ENCODE results near the gene ABLIM2. TPM values are rescaled to one million over a fixed set of nuclear protein-coding genes. Genes with fewer than 3 reads are reported as not detected.

Gene ABLIM2
- polyA plus RNA-seq, 1 donor from 2014 or later: 14.9 TPM

DNA sequence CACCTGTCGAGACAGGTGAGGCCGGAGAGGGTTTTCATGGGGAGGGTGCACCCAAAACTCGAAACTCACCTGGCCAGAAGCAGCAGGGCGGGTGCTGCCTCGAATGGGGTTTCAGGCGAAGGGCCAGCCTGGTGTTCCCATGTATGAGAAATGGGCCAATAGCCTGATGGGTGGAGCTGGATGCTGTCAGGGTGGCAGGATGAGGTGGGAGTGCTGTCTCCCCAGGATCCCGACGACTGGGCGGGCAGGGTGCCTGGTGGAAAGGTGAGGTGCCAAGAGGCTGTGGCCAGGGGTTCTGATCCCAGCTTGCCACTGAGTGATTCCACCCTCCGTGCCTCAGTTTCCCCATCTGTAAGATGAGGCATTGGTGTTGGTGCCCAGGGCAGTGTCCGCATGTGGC, 23.7 kb upstream of the ABLIM2 start:
- no peaks in the 10 kb centered on the region for H3K9me3 ChIP-seq (ENCODE audit: low read length)
- no peaks in the 10 kb centered on the region for H3K79me2 ChIP-seq (replicated peaks; ENCODE audit: insufficient read depth, low read length)
- H2AFZ ChIP-seq (ENCODE audit: low read depth, low read length): no peak overlapping the region
- H3F3A ChIP-seq (ENCODE audit: insufficient read depth, low read length, poor library complexity, severe bottlenecking): no peaks in the 10 kb centered on the region
- H3K4me2 ChIP-seq (ENCODE audit: low read length): no peak overlapping the region
- TF ChIP-seq EZH2 (IDR thresholded peaks at IDR 0.05; ENCODE audit: borderline replicate concordance, insufficient read depth, low read length, poor library complexity, severe bottlenecking) (no peak), SMC3 (conservative IDR thresholded peaks at IDR 0.05; ENCODE audit: poor library complexity) (no peak)
- no peaks in the 10 kb centered on the region for H3K36me3 ChIP-seq (ENCODE audit: insufficient read depth, low read length)
- no peak overlapping the region for H3K4me3 ChIP-seq (ENCODE audit: low read length)
- H3K27me3 ChIP-seq (ENCODE audit: insufficient read depth, low read depth, low read length): no peaks in the 10 kb centered on the region
- H3K9me2 ChIP-seq (ENCODE audit: insufficient read depth, low read length): no peaks in the 10 kb centered on the region
- H4K20me1 ChIP-seq (ENCODE audit: insufficient read depth): no peaks in the 10 kb centered on the region
- no peak overlapping the region for H3K9ac ChIP-seq (ENCODE audit: low read length)
- no peak overlapping the region for H3K27ac ChIP-seq (ENCODE audit: low read length)

DNA sequence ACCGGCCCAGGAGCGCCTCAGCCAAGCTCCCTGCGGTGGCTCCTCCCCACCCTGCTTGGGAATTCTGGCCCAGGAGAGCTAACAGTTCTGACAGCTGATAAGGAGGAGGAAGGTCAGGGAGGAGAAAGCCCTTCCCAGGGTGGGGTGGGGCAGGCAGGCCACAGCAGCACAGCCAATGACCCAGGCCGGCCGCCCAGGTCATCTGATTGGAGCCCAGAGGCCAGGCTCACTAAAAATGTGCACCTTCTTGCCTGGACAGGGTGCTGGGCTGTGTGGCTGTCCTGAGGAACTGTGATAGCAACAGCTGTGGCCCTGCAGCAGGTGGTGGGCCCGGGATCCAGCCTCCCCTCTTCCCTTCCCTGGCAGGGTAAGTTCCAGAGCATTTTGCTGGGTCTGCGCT, 23.2 kb upstream of the ABLIM2 start:
- H3F3A ChIP-seq (ENCODE audit: insufficient read depth, low read length, poor library complexity, severe bottlenecking): no peaks in the 10 kb centered on the region
- no peaks in the 10 kb centered on the region for H3K9me2 ChIP-seq (ENCODE audit: insufficient read depth, low read length)
- H3K9me3 ChIP-seq (ENCODE audit: low read length): no peaks in the 10 kb centered on the region
- H3K4me2 ChIP-seq (ENCODE audit: low read length): no peak overlapping the region
- TF ChIP-seq EP300 (conservative IDR thresholded peaks at IDR 0.05; ENCODE audit: poor library complexity, severe bottlenecking) (no peak), TAF1 (IDR thresholded peaks at IDR 0.05; ENCODE audit: low read depth) (no peak), MXI1 (conservative IDR thresholded peaks at IDR 0.05; ENCODE audit: poor library complexity, severe bottlenecking) (no peak), SMC3 (conservative IDR thresholded peaks at IDR 0.05; ENCODE audit: poor library complexity) (no peak), EZH2 (IDR thresholded peaks at IDR 0.05; ENCODE audit: borderline replicate concordance, insufficient read depth, low read length, poor library complexity, severe bottlenecking) (no peak)
- TF ChIP-seq, protein P1, sequence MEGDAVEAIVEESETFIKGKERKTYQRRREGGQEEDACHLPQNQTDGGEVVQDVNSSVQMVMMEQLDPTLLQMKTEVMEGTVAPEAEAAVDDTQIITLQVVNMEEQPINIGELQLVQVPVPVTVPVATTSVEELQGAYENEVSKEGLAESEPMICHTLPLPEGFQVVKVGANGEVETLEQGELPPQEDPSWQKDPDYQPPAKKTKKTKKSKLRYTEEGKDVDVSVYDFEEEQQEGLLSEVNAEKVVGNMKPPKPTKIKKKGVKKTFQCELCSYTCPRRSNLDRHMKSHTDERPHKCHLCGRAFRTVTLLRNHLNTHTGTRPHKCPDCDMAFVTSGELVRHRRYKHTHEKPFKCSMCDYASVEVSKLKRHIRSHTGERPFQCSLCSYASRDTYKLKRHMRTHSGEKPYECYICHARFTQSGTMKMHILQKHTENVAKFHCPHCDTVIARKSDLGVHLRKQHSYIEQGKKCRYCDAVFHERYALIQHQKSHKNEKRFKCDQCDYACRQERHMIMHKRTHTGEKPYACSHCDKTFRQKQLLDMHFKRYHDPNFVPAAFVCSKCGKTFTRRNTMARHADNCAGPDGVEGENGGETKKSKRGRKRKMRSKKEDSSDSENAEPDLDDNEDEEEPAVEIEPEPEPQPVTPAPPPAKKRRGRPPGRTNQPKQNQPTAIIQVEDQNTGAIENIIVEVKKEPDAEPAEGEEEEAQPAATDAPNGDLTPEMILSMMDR (IDR thresholded peaks at IDR 0.05; ENCODE audit: poor library complexity, severe bottlenecking): no peak
- H4K20me1 ChIP-seq (ENCODE audit: insufficient read depth): no peaks in the 10 kb centered on the region
- H3K79me2 ChIP-seq (replicated peaks; ENCODE audit: insufficient read depth, low read length): no peaks in the 10 kb centered on the region
- H3K4me3 ChIP-seq (ENCODE audit: low read length): no peak overlapping the region
- H2AFZ ChIP-seq (ENCODE audit: low read depth, low read length): no peak overlapping the region
- no peaks in the 10 kb centered on the region for H3K27me3 ChIP-seq (ENCODE audit: insufficient read depth, low read depth, low read length)
- no peak overlapping the region for H3K9ac ChIP-seq (ENCODE audit: low read length)
- H3K27ac ChIP-seq (ENCODE audit: low read length): no peak overlapping the region
- no peaks in the 10 kb centered on the region for H3K36me3 ChIP-seq (ENCODE audit: insufficient read depth, low read length)

DNA sequence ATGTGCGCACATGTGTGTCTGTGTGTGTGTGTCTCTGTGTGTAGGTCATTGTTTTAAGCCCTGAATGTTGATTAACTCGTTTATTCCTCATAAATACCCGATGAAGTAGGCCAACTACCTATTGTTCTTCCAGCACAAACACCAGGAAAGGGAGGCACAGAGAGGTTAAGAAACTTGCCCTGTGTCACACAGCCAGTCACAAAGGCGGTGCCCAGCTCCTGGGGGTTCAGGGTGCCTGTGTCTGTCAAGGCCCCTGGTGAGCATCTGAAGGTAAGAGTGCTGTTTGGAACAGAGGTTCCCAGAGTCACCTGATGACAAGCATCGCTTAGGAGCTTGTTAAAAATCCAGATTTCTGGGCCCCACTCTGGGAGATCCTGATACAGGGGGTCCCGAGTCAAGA, 22.5 kb upstream of the ABLIM2 start:
- H3K9me2 ChIP-seq (ENCODE audit: insufficient read depth, low read length): no peaks in the 10 kb centered on the region
- no peaks in the 10 kb centered on the region for H3F3A ChIP-seq (ENCODE audit: insufficient read depth, low read length, poor library complexity, severe bottlenecking)
- no peak overlapping the region for H2AFZ ChIP-seq (ENCODE audit: low read depth, low read length)
- no peak overlapping the region for H3K9ac ChIP-seq (ENCODE audit: low read length)
- no peak overlapping the region for H3K27ac ChIP-seq (ENCODE audit: low read length)
- no peaks in the 10 kb centered on the region for H3K36me3 ChIP-seq (ENCODE audit: insufficient read depth, low read length)
- H3K79me2 ChIP-seq (replicated peaks; ENCODE audit: insufficient read depth, low read length): no peaks in the 10 kb centered on the region
- no peak overlapping the region for H3K4me2 ChIP-seq (ENCODE audit: low read length)
- H4K20me1 ChIP-seq (ENCODE audit: insufficient read depth): no peaks in the 10 kb centered on the region
- no peak for TF ChIP-seq POLR2AphosphoS5 (IDR thresholded peaks at IDR 0.05)
- TF ChIP-seq RAD21 (conservative IDR thresholded peaks at IDR 0.05): no peak
- no peak for TF ChIP-seq EP300 (conservative IDR thresholded peaks at IDR 0.05; ENCODE audit: poor library complexity, severe bottlenecking)
- no peak for TF ChIP-seq EZH2 (IDR thresholded peaks at IDR 0.05; ENCODE audit: borderline replicate concordance, insufficient read depth, low read length, poor library complexity, severe bottlenecking)
- TF ChIP-seq, protein P1 (IDR thresholded peaks at IDR 0.05; ENCODE audit: poor library complexity, severe bottlenecking): no peak
- no peak overlapping the region for H3K4me3 ChIP-seq (ENCODE audit: low read length)
- H3K27me3 ChIP-seq (ENCODE audit: insufficient read depth, low read depth, low read length): no peaks in the 10 kb centered on the region
- H3K9me3 ChIP-seq (ENCODE audit: low read length): no peaks in the 10 kb centered on the region

All from neural cell (in vitro differentiated cells).